ENCODE measurements around the gene TMC8.

DNA sequence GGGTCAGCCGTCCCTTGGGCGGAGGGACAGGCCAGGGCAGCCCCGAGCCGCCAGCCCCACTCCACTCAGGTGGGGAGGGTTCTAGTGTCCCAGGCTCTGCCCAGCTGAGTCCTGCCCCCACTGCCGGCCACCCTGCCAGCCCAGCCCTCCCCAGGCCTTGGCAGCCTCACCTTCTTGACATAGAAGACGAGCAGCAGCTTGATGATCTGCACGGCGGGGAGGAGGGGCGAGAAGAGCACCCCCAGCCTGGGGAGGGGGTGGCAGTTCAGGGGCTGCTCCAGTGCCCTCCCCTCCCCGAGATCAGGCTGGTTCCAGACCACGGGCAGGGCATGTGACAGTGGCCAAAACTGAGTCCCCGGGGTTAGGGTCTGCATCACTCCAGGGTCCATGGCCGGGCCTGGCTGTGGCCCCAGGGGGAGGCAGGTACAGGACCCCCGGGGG is 11.8 kb upstream of the TMC8 start:
- TF ChIP-seq, protein P1, sequence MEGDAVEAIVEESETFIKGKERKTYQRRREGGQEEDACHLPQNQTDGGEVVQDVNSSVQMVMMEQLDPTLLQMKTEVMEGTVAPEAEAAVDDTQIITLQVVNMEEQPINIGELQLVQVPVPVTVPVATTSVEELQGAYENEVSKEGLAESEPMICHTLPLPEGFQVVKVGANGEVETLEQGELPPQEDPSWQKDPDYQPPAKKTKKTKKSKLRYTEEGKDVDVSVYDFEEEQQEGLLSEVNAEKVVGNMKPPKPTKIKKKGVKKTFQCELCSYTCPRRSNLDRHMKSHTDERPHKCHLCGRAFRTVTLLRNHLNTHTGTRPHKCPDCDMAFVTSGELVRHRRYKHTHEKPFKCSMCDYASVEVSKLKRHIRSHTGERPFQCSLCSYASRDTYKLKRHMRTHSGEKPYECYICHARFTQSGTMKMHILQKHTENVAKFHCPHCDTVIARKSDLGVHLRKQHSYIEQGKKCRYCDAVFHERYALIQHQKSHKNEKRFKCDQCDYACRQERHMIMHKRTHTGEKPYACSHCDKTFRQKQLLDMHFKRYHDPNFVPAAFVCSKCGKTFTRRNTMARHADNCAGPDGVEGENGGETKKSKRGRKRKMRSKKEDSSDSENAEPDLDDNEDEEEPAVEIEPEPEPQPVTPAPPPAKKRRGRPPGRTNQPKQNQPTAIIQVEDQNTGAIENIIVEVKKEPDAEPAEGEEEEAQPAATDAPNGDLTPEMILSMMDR (IDR thresholded peaks at IDR 0.05), result no peak
- no peak for TF ChIP-seq POLR2AphosphoS5 (IDR thresholded peaks at IDR 0.05)
- no peak for TF ChIP-seq EP300 (IDR thresholded peaks at IDR 0.05; ENCODE audit: low read depth)
- no peak for TF ChIP-seq POLR2A (IDR thresholded peaks at IDR 0.05)

Data from transverse colon (tissue), 4 donors.